AG04449 (cell line): ENCODE data around the gene NTSR1.

ENCODE experiments used
- CTCF ChIA-PET: fragments of 350-600 bp; formaldehyde crosslinking; extraction: SDS; loops from one replicate; lab custom pipeline; 2021; ENCODE audit warnings: antibody characterized with exemption; lab: Yijun Ruan, JAX
- POLR2A ChIA-PET: fragments of 400-600, 350-600 bp; formaldehyde crosslinking; extraction: SDS; loops from one replicate; lab custom pipeline; 2020; ENCODE audit warnings: antibody characterized with exemption, inconsistent platforms; lab: Yijun Ruan, JAX
- DNase-seq: peaks from one replicate; pipeline ENCODE4 v3.0.0-alpha.2; 2010; ENCODE audit warnings: low read depth, low spot score
- H3K4me3 ChIP-seq: 2 replicates; pipeline ENCODE4 v1.5.1; 2011; ENCODE audit warnings: low read depth, mild to moderate bottlenecking, control low read depth, low read length
- CTCF ChIP-seq: IDR thresholded peaks from one replicate; pipeline ENCODE4 v1.5.1; 2011; ENCODE audit warnings: mild to moderate bottlenecking, moderate library complexity, low read length, control low read depth, inconsistent platforms; ENCODE audit not compliant: insufficient read depth; ENCODE audit errors: missing control alignments

The NTSR1 gene

DNA sequence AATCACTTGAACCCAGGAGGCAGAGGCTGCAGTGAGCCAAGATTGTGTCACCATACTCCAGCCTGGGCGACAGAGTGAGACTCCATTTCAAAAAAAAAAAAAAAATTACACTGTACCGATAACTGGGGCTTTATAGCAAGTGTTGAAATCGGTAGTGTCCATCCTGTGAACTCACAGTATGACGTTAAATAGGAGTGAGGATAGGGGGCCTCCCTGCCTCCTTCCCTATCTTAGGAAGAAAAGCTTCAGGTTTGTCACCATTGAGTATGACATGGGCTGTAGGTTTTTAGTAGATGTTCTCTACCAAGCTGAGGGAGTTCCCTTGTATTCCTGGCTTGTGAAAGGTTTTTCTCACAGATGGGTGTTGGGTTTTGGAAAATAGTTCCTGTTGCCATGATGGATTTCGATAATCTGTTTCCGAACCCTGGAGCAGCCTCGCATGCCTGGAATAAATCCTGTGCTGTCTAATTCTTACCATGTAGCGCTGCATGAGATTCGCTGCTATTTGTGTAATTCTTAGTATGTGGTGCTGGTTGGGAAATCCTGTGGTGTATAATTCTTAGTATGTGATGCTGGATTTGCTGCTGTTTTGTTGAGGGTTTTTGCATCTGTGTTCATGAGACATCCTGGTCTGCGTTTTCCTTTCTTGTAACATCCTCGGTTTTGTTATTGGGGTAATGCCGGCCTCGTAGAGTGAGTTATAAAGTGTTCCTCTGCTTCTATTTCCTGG lies 23.6 kb downstream of the NTSR1 start:
- H3K4me3 ChIP-seq = no peak overlapping the region
- DNase-seq = no peak
- ChIA-PET CTCF (no interaction called here), POLR2A (no interaction called here)
- TF ChIP-seq CTCF = no peak

GRCh38 chr20:62732842-62733525 lies 24.3 kb downstream of the NTSR1 start:
- TF ChIP-seq CTCF = no peak
- CTCF ChIA-PET = no interaction called here
- H3K4me3 ChIP-seq = no peak overlapping the region
- DNase-seq = no peak
- POLR2A ChIA-PET = no interaction called here

GRCh38 chr20:62733526-62733842 lies 24.8 kb downstream of the NTSR1 start:
- H3K4me3 ChIP-seq = no peak overlapping the region
- TF ChIP-seq CTCF = no peak
- ChIA-PET CTCF (no interaction called here), POLR2A (no interaction called here)
- no peak for DNase-seq

DNA sequence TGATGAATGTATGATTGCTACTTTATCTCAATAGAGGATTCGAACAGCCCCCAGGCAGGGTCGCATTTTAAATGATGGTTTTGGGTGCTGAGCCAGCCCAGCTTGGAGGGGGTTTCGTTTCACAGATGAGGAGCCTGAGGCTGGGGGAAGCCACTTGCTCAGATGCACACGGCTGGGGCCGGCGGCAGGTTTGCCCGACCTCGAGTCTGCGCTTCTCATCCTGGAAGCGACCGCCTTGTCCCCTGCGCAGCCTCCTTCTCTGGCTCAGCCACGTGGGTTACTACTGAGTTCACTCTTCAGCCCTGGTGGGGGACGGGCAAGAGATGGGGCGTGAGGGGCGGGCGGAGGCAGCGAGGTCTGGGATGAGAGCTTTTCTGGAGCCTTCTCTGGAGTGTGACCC lies 25.3 kb downstream of the NTSR1 start:
- no peak for TF ChIP-seq CTCF
- no peak for DNase-seq
- ChIA-PET CTCF (interaction anchor here (1.2 to 1.4 kb wide), 2 partner anchors 48 to 65 kb away, joined by 3 to 4 read pairs; no protein-coding TSS in a partner anchor), POLR2A (no interaction called here)
- no peak overlapping the region for H3K4me3 ChIP-seq

DNA sequence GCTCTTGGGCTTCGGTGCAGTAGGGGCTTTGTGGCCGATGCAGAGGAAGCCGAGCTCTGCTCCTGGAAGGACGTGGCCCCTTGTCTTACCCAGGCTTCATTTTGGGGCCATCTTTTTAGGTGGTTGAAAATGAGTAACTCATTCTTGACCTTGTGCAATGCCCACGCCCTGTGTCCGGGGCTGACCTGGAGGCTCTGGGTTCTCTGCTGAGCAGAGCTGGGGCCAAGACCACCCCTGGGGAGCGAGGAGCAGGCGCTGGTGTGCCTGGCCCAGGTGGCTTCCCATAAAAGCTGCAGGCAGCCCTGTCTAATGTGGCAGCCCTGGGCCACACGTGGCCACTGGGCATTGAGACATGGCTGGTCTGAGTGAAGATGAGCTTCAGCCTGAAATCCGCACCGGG lies 25.7 kb downstream of the NTSR1 start:
- TF ChIP-seq CTCF = no peak
- ChIA-PET CTCF (interaction anchor here (1.2 to 1.4 kb wide), 2 partner anchors 48 to 65 kb away, joined by 3 to 4 read pairs; no protein-coding TSS in a partner anchor), POLR2A (no interaction called here)
- no peak for DNase-seq
- no peak overlapping the region for H3K4me3 ChIP-seq

DNA sequence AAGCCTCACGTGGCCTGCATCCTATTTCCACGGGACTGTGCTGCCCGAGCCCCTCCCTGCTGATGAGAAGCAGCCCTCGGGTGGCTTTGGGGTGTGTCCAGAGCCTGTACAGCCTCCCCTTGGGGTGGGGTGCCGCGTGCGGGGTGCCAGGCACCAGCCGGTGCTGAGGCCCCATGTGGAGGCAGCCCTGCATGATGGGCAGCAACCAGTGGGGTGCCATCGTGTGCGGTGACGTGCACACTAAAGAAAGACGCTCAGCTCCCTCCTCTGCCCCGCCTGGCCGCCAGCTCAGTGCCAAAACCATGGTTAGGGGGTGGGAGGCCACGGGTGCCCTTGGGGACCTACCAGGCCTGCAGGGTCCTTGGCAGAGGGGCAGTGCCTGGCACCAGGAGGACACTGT lies 26.2 kb downstream of the NTSR1 start:
- POLR2A ChIA-PET = no interaction called here
- DNase-seq = no peak
- H3K4me3 ChIP-seq = no peak overlapping the region
- CTCF ChIA-PET = interaction anchor here (1.2 to 1.4 kb wide), 2 partner anchors 47 to 66 kb away, joined by 3 to 4 read pairs; no protein-coding TSS in a partner anchor
- no peak for TF ChIP-seq CTCF
